ENCODE measurements around the gene RNU7-1. TPM values are rescaled to one million over a fixed set of nuclear protein-coding genes. Genes with fewer than 3 reads are reported as not detected.

The RNU7-1 gene
- total and polyA plus RNA-seq, 2 of the 4 experiments (the other 2 are of a cell fraction) = not detected

- H3K36me3 ChIP-seq (ENCODE audit: control insufficient read depth, insufficient read depth, low read length) = peaks cover 22% of the 10 kb centered on the region
- TF ChIP-seq FOS (IDR thresholded peaks at IDR 0.05; ENCODE audit: low read depth, low read length) = peak; percentile 31; the same call in 1 of the 2 replicates
- peak; percentile 89 for TF ChIP-seq USF2 (IDR thresholded peaks at IDR 0.05; ENCODE audit: low read depth, low read length)
- TF ChIP-seq CHD1 (IDR thresholded peaks at IDR 0.05; ENCODE audit: low read depth, low read length) = no peak
- peak; percentile 11 for TF ChIP-seq RCOR1 (IDR thresholded peaks at IDR 0.05; ENCODE audit: insufficient replicate concordance, low read length)
- TF ChIP-seq MAZ (IDR thresholded peaks at IDR 0.05; ENCODE audit: borderline replicate concordance, low read depth, low read length) = peak; percentile 85; the same call in 1 of the 2 replicates
- 0 out of 2 replicates have a peak within 1 kb of the TSS, but pooled peaks have one; percentile 8 for H3K56ac ChIP-seq (ENCODE audit: extremely low read depth, insufficient read depth, low read length)
- H2BK20ac ChIP-seq (ENCODE audit: low read depth, low read length) = no peak within 1 kb of the TSS
- no peaks in the 10 kb centered on the region for H3K9me3 ChIP-seq (ENCODE audit: control insufficient read depth, insufficient read depth, low read length)
- peaks cover 24% of the 10 kb centered on the region for H3K4me1 ChIP-seq (ENCODE audit: control insufficient read depth, insufficient read depth, low read length)
- peak within 1 kb of the TSS; percentile 89 for H2AFZ ChIP-seq (replicated peaks; ENCODE audit: low read length, poor library complexity)
- no TSS peak for BruUV-seq (replicated peaks)
- dilution Hi-C loops (cut with HindIII; ENCODE audit: low sequenced_read_pairs, unreplicated experiment) (no loop called here), in situ Hi-C loops (cut with MboI; ENCODE audit: low sequenced_read_pairs) (no loop called here), intact Hi-C loops (cut with micrococcal nuclease) (no loop called here)
- peak within 1 kb of the TSS; percentile 85 for H3K18ac ChIP-seq (ENCODE audit: low read depth, low read length)
- H4K5ac ChIP-seq (ENCODE audit: low read depth, low read length) = peak within 1 kb of the TSS; percentile 92
- no peaks in the 10 kb centered on the region for H3K27me3 ChIP-seq (ENCODE audit: control insufficient read depth, insufficient read depth, low read length)
- H3K23ac ChIP-seq (ENCODE audit: low read depth, low read length) = peak within 1 kb of the TSS; percentile 77
- H3K27ac ChIP-seq (ENCODE audit: insufficient read depth, low read length) = peak within 1 kb of the TSS; percentile 87
- peak within 1 kb of the TSS; percentile 77; the same call in 1 of the 2 replicates for H4K91ac ChIP-seq (ENCODE audit: insufficient read depth, low read depth, low read length)
- peak within 1 kb of the TSS; percentile 90 for H3K4me3 ChIP-seq (ENCODE audit: insufficient read depth, low read depth, low read length)
- ATAC-seq (ENCODE audit: low read depth) (peak; percentile 92), DNase-seq (peak; percentile 63)
- H3K79me1 ChIP-seq (ENCODE audit: low read depth in 1 of 2, low read length in 2 of 2) = peaks cover 35 to 41% of the 10 kb centered on the region in 2 experiments
- 1% methylated on average over 23 of the region's 68 CpGs; no CpG with 5 or more reads in 1 of the 2 experiments for WGBS, 2 experiments (ENCODE audit: extremely low coverage in 2 of 2, insufficient read length in 1 of 2)
- H3K14ac ChIP-seq (replicated peaks; ENCODE audit: low read depth, low read length) = peak within 1 kb of the TSS; percentile 69
- H2BK120ac ChIP-seq (ENCODE audit: low read depth, low read length) = peak within 1 kb of the TSS; percentile 53
- ChIA-PET POLR2A (ENCODE audit: unreplicated experiment) (interaction anchor here (0.9 kb wide), 1 partner anchor 199 kb away, joined by 4 read pairs; no protein-coding TSS in a partner anchor), CTCF (interaction anchor here (2.1 kb wide), 1 partner anchor 10 kb away, joined by 7 read pairs; no protein-coding TSS in a partner anchor)
- H3K9ac ChIP-seq (ENCODE audit: low read depth, low read length) = peak within 1 kb of the TSS; percentile 66
- peak within 1 kb of the TSS; percentile 89 for H2BK5ac ChIP-seq (ENCODE audit: low read depth, low read length, poor library complexity, severe bottlenecking)
- H3K4me2 ChIP-seq (ENCODE audit: low read depth, low read length) = peak within 1 kb of the TSS; percentile 96
- 0 out of 2 replicates have a peak, but pooled peaks cover 6% of the 10 kb centered on the region for H4K20me1 ChIP-seq (ENCODE audit: insufficient read depth, low read length)
- H4K8ac ChIP-seq (ENCODE audit: low read depth in 2 of 2, low read length in 2 of 2) = peak within 1 kb of the TSS; percentile 88 to 100
- peaks cover 7% of the 10 kb centered on the region; the same call in 1 of the 2 replicates for H3K9me1 ChIP-seq (ENCODE audit: insufficient read depth, low read length)
- peak within 1 kb of the TSS; percentile 88 for H2AK5ac ChIP-seq (ENCODE audit: low read depth, low read length)
- peak within 1 kb of the TSS; percentile 93 for H2AK9ac ChIP-seq (replicated peaks; ENCODE audit: low read depth, low read length, poor library complexity)
- H2BK15ac ChIP-seq (ENCODE audit: low read depth, low read length) = peak within 1 kb of the TSS; percentile 81; the same call in 2 of the 3 replicates
- H3K4ac ChIP-seq (ENCODE audit: low read depth, low read length) = peak within 1 kb of the TSS; percentile 75
Observed at GRCh38 chr12:6914246-6914946, 29.2 kb upstream of the RNU7-1 start, which contains the start of gene ENO2. Gene ENO2, plus strand, starts transcription at chr12:6914580. Its CDS starts 1,253 bp downstream, at chr12:6915833.

Data from IMR-90 (cell line).